ENCODE results near the gene FIP1L1. TPM values are rescaled to one million over a fixed set of nuclear protein-coding genes. Genes with fewer than 3 reads are reported as not detected.

Gene FIP1L1
- total RNA-seq, 1 experiment from 2014 or later = 103 TPM

GRCh38 chr4:53479736-53480525, 102.5 kb downstream of the FIP1L1 start:
- no peak overlapping the region for H3K4me3 Mint-ChIP-seq (ENCODE audit: unreplicated experiment)
- DNase-seq (ENCODE audit: unreplicated experiment) = no peak
- no TSS peak for BruUV-seq (replicated peaks)
- ChIA-PET POLR2A (interaction anchor here (1.0 to 2.1 kb wide), 3 partner anchors 10 to 31 kb away, joined by 3 to 12 read pairs (median 5); no protein-coding TSS in a partner anchor), CTCF (interaction anchor here (0.6 to 6.1 kb wide), 3 partner anchors 10 to 282 kb away, joined by 3 to 34 read pairs (median 4); no protein-coding TSS in a partner anchor)
- H3K9me3 Mint-ChIP-seq (ENCODE audit: unreplicated experiment) = no peaks in the 10 kb centered on the region
- H3K36me3 Mint-ChIP-seq (ENCODE audit: insufficient read depth, unreplicated experiment) = no peaks in the 10 kb centered on the region
- H3K4me1 Mint-ChIP-seq (ENCODE audit: insufficient read depth, unreplicated experiment) = peaks cover 35% of the 10 kb centered on the region
- no peaks in the 10 kb centered on the region for H3K27me3 Mint-ChIP-seq (ENCODE audit: insufficient read depth, unreplicated experiment)
- peak overlapping the region; percentile 31 for H3K27ac Mint-ChIP-seq (ENCODE audit: low read depth, unreplicated experiment)
- intact Hi-C loops (cut with micrococcal nuclease) = no loop called here
- TF ChIP-seq CTCF (IDR thresholded peaks at IDR 0.05; ENCODE audit: unreplicated experiment) = no peak

- BruUV-seq (replicated peaks) = no TSS peak
- ChIA-PET POLR2A (interaction anchor here (1.0 to 2.1 kb wide), 2 partner anchors 9 to 30 kb away, joined by 3 to 12 read pairs; no protein-coding TSS in a partner anchor), CTCF (interaction anchor here (0.8 to 6.1 kb wide), 3 partner anchors 9 to 382 kb away, joined by 3 to 34 read pairs (median 3); no protein-coding TSS in a partner anchor)
- no peak for DNase-seq (ENCODE audit: unreplicated experiment)
- H3K4me3 Mint-ChIP-seq (ENCODE audit: unreplicated experiment) = no peak overlapping the region
- no peak overlapping the region for H3K27ac Mint-ChIP-seq (ENCODE audit: low read depth, unreplicated experiment)
- no peaks in the 10 kb centered on the region for H3K27me3 Mint-ChIP-seq (ENCODE audit: insufficient read depth, unreplicated experiment)
- no peak for TF ChIP-seq CTCF (IDR thresholded peaks at IDR 0.05; ENCODE audit: unreplicated experiment)
- intact Hi-C loops (cut with micrococcal nuclease) = no loop called here
- no peaks in the 10 kb centered on the region for H3K9me3 Mint-ChIP-seq (ENCODE audit: unreplicated experiment)
- H3K4me1 Mint-ChIP-seq (ENCODE audit: insufficient read depth, unreplicated experiment) = peaks cover 29% of the 10 kb centered on the region
- no peaks in the 10 kb centered on the region for H3K36me3 Mint-ChIP-seq (ENCODE audit: insufficient read depth, unreplicated experiment)
Measured at GRCh38 chr4:53480909-53481308, 103.5 kb downstream of the FIP1L1 start.

- TF ChIP-seq CTCF (IDR thresholded peaks at IDR 0.05; ENCODE audit: unreplicated experiment) = no peak
- Mint-ChIP-seq H3K4me3 (ENCODE audit: unreplicated experiment) (no peak overlapping the region), H3K27ac (ENCODE audit: low read depth, unreplicated experiment) (no peak overlapping the region), H3K9me3 (ENCODE audit: unreplicated experiment) (no peaks in the 10 kb centered on the region), H3K36me3 (ENCODE audit: insufficient read depth, unreplicated experiment) (no peaks in the 10 kb centered on the region), H3K4me1 (ENCODE audit: insufficient read depth, unreplicated experiment) (peaks cover 27% of the 10 kb centered on the region), H3K27me3 (ENCODE audit: insufficient read depth, unreplicated experiment) (no peaks in the 10 kb centered on the region)
- intact Hi-C loops (cut with micrococcal nuclease) = no loop called here
- ChIA-PET POLR2A (interaction anchor here (1.1 kb wide), 1 partner anchor 9 kb away, joined by 4 read pairs; no protein-coding TSS in a partner anchor), CTCF (interaction anchor here (1.0 to 6.1 kb wide), 2 partner anchors 8 to 381 kb away, joined by 3 to 34 read pairs; no protein-coding TSS in a partner anchor)
- BruUV-seq (replicated peaks) = no TSS peak
- DNase-seq (ENCODE audit: unreplicated experiment) = no peak
Measured at GRCh38 chr4:53481586-53481985, 104.1 kb downstream of the FIP1L1 start.

GRCh38 chr4:53483250-53483649, 105.8 kb downstream of the FIP1L1 start:
- BruUV-seq (replicated peaks) = no TSS peak
- ChIA-PET POLR2A (no interaction called here), CTCF (no interaction called here)
- TF ChIP-seq CTCF (IDR thresholded peaks at IDR 0.05; ENCODE audit: unreplicated experiment) = no peak
- DNase-seq (ENCODE audit: unreplicated experiment) = no peak
- no peaks in the 10 kb centered on the region for H3K36me3 Mint-ChIP-seq (ENCODE audit: insufficient read depth, unreplicated experiment)
- H3K4me3 Mint-ChIP-seq (ENCODE audit: unreplicated experiment) = no peak overlapping the region
- H3K27me3 Mint-ChIP-seq (ENCODE audit: insufficient read depth, unreplicated experiment) = no peaks in the 10 kb centered on the region
- H3K27ac Mint-ChIP-seq (ENCODE audit: low read depth, unreplicated experiment) = no peak overlapping the region
- intact Hi-C loops (cut with micrococcal nuclease) = no loop called here
- H3K9me3 Mint-ChIP-seq (ENCODE audit: unreplicated experiment) = no peaks in the 10 kb centered on the region
- H3K4me1 Mint-ChIP-seq (ENCODE audit: insufficient read depth, unreplicated experiment) = peaks cover 10% of the 10 kb centered on the region
